CD4-positive, alpha-beta T cell treated with Interleukin-2 at 100 ng/mL for 4 hours (primary cell): ENCODE data around the gene BMP8B.
"Not testable (repeated sequence)": the region's sequence is repeated elsewhere in the genome, so short reads cannot be mapped to it uniquely, and the experiment has no call there.

Source experiments
- DNase-seq: peaks from one replicate; pipeline ENCODE4 v3.0.0-alpha.2; 2020; ENCODE audit warnings: low spot score

Gene BMP8B

GRCh38 chr1:39777896-39778295 lies 10.8 kb downstream of the BMP8B start:
- not testable (repeated sequence) for DNase-seq

DNA sequence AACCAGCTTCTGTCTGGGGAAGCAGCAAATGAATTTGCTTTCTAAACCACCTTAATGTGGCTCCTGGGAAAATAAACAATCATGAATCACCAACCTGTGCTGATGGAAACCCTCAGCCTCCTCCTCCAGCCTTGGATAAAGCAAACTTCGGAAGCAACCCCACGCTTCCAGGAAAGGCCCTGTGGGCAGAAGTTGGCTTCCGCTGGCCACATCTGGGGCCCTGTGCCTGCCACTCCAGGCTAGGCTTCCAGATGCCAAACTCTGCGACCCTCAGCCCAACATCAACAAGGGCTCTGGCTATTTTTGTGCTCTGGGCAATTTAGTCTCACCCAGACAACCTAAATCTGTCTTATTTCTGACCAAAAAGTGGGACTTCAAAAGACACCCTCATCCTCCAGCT lies 11.4 kb downstream of the BMP8B start:
- DNase-seq = no peak

DNA sequence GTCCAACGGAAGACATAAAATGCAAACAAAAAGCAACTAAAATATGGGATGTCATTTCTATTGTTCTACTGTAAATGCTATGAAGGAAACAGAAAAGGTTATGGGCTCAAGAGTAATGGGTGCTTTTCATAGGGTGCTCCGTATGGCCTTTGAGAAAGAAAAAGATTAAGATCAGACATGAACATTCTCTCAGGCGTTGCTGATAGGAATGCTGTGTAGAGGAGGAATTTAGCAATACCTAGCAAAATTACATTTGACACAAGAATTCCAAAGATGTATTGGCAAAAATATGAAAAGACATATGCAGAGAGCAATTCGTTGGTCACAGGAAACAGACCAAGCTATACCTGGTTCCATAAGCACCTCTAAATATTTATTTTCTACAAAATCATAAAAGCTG lies 11.8 kb downstream of the BMP8B start:
- DNase-seq = no peak

- DNase-seq = no peak
These were observed 12.3 kb downstream of the BMP8B start for GRCh38 chr1:39776400-39776713.

GRCh38 chr1:39775676-39776399 lies 12.8 kb downstream of the BMP8B start:
- DNase-seq = not testable (repeated sequence)

- not testable (repeated sequence) for DNase-seq
These were observed 13.5 kb downstream of the BMP8B start for GRCh38 chr1:39775141-39775540.

DNA sequence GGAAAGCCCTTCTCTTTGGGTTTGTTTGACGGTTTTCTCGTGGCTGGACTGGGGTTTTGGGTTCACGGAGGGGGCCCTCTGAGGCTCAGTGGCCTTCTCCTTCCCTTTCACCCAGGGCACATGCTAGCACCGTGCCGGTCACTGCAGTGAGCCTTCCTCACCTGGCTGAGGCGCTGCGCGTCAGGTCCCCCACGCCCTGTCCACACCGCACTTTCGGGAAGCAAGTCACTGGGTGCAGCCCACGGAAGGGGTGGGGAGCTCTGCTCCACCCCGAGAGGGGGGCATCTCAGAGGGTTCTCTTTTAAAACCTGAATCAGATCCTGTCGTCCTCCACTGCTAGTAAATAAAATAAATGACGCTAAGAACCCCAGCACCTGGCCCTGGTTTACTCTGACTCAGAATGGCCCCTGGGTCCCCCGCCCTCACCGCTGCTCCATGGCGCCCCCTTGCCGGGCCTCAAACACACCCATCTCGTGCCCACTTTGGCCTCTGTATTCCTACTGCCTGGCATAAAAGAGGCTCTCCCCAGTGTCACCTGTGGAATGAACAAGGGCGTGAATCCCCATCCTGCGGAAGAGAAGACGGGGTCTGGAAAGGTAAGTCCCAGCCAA lies 15.2 kb downstream of the BMP8B start:
- DNase-seq = not testable (repeated sequence)

DNA sequence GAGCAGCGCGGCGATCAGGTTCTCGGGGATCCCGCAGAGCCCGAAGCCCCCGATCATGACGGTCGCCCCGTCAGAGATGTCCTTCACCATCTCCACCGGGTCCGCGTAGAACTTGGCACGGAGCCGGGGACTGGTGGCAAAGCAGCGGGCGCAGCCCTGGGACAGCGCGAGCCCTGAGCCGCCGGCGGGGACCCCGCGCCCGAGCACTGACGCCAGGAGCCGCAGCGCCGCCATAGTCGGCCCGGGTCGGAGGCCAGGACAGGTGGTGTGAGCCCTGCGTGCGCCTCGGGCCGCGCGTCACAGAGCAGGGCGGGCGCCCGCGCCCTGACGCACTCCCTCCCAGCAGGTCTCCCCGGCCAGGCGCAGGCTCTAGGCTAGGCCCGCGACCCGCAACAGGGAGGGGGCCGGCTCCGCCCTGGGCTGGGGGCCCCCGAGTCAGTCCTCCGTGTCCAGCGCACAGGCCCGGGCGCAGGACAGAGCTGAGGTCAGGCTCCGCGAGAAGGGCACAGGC lies 17.6 kb downstream of the BMP8B start, which contains the start of gene OXCT2:
Gene OXCT2 (minus strand): TSS at position 327 of the 511 bp plus-strand sequence. CDS start 93 bp downstream, at position 234.
- not testable (repeated sequence) for DNase-seq

DNA sequence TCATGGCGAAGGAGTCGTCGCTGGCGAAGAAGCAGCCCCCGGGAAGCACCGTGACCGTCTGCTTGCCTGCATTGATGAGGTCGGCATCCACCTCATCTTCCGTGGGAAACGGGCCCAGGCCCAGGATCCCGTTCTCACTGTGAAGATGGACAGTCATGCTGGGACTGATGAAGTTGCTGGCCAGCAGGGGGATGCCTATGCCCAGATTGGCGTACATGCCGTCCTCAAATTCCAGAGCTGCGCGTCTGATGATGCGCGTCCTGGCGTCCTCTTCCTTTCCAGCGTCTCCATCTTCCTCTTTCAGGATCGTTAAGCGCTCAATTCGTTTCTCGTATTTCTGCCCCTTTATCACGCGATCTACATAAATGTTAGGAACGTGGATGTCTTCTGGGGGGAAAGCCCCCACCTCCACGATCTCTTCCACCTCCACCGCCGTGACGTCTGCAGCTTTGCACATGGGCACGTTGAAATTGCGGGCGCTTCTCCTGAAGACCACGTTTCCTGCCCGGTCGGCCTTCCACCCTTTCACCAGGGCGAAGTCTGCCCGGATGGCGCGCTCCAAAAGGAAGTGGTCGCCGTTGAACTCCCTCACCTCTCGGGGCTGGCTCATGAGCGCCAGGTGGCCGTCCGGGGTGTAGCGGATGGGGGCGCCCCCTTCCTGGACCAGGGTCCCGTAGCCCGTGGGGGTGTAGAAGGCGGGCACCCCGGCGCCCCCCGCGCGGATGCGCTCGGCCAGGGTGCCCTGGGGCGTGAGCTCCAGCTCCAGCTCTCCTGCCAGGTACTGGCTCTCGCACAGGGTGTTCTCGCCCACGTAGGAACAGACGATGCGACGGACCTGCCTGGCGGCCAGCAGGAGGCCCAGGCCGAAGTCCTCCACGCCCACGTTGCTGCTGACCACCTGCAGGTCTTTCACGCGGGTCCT lies 18.3 kb downstream of the BMP8B start:
- not testable (repeated sequence) for DNase-seq

GRCh38 chr1:39769502-39769901 lies 19.2 kb downstream of the BMP8B start:
- not testable (repeated sequence) for DNase-seq

DNA sequence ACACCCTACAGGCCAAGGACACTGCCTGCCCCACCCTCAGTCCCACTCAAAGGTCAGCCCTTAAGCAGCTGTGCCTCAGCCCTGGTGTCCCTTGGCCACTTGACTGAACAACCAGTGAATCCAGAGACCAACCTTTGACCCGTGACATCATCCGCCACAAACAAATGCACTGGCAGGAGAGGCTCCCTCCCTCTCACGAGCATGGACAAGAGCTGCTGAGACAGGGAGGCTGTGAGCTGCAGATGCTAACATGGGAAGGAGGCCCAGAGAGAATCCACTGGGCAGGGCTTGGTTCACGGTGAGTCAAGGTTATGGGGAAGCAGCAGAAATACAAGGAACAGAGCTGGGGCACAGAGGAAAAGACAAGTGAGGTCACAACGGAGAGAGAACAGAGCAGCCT lies 22.2 kb downstream of the BMP8B start:
- DNase-seq = not testable (repeated sequence)

DNA sequence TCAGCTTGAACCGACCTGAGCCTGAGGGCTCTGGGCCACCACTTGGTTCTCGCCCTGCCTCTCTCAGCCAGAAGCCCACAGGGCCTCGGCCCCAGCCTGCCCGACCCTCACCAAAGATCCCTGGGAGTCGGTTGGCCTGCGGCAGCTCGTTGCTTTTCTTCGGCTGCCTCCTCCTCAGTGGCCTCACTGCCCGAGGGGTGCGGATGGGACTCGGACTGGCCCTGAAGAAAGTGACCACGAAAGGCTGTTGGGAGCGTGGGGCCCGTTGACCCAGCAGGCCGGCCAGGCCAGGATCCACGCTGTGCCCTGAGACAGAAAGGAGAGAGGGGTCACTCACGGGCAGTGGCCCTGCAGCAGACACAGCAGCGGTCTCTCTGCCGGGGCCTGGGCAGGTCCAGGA lies 24.2 kb downstream of the BMP8B start:
- not testable (repeated sequence) for DNase-seq

DNA sequence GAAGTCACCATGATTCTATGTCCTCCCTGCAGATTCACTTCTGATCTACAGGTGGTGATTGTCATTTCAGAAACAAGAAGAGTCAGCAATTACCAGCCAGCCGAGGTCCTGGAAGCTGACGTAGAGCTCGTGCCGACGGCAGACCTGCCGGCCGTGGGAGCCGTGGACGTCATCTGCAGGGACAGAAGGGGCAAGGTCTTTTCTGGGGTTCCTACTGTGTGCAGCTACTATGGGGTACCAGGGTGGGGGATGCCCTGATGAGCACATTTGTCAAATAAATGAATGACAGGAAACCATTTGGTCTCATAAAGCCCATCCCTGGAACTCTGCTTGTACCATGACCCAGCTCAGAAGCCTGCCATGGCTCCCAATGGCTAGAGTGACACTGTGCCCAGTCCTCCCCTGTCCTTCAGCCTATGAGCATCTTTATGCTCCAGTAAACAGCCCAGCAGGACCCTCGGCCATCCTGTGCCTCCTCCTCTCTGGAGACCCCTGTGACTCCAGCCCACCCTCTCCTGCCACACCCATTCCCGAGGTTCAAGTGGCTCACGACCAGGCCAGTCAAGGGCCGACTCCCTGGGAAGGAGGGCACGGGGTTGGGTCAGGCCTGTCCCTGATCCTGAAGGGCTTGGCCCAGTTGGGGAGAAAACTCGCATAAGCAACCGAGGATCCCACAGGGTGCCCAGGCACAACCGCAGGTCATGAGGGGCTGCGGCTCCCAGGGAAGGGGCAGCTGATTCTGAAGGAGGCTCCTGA lies 24.9 kb downstream of the BMP8B start:
- not testable (repeated sequence) for DNase-seq

DNA sequence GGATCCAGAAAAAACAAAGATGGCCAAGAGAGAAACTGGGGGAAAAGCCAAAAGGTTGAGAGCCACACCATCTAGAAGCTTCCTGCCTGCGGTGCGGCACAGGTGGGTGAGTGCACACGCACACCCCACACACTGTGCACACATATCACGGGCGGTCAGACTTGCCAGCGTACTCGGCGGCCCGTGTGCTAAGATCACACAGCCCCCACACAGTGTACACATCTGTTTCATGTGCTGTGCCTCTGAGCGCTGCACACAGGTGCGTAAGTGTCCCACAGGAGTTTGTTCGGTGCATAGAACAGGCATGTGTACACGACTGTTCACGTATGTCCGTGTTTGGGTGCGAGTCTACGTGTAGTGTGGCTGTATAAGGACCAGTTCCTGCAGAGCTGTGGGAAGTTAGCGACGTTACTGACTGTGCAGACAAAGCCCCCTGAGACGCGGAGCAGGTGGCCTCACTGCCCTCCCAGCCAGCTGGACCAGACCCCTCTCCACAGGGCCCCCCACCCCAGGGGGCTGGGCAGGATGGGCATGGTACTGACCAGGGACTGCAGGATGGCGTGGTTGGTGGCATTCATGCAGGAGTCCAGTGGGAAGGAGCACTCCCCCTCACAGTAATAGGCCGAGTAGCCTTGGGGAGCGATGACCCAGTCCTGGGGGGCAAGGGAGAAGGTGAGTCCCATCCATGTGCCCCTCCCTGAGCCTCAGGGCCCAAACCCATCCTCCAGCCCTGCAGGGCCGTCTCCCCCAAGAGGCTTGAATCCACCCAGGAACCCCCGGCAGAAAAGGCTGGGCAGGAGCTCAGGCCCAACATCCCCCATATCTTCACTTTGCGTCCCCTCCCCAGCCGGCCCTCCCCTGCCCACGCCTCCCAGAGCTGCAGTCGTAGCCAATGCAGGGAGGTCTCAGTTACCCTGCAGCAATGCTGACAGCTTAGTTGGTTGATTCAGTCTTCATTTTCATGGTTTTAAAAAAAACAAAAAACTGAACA lies 25.8 kb downstream of the BMP8B start:
- no peak for DNase-seq

DNA sequence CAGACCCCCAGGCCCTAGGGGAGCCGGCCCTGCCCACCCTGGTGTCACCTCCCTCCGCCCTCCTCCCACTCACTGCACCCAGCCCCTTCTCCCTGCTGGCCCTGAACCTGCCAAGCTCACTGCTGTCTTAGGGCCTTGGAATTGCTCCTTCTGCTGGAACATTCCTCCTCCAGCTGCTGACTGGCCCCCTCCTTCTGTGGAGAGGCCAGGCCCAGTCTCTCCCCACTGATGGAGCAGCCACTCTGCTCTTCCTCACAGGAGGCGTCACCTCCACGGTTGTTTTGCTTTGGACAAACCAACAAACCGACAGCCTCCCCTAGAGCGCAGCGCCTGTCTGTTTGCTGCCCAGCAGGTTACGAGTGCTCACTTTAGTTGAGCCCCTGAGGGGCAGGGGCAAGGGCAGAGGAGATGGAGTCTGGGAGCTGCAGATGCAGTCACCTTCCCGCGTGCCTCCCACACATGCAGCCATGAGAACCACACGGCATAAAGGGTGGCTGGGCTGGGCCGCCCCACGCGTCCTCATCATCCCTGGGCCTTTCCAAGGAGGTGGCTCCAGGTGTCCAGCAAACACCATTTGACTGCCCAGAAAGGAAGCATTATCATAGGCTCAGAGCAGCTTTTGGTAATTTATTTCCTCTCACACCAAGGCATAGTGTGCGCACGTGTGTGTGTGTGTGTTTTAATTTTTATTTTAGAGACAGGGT lies 27.0 kb downstream of the BMP8B start:
- DNase-seq = no peak

DNA sequence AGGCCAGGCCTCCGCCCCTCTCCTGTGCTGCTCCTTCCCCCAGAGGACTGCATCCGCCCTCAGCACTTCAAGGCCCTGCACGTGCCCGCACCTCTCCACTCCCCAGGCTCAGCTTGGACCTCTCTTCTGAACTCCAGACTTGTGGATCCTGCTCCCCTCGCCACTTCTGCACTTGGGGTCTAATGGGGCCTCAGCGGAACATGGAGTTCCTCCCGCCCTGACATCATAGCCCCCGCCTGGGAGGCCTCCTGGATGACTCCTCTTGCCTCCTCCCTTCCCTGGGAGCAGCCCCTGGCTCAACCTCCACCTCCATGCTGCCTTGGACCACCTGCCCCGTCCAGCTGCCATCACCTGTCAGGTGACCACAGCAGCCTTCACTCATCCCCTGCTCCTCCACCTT lies 27.6 kb downstream of the BMP8B start:
- no peak for DNase-seq

- DNase-seq = no peak
These were observed 28.3 kb downstream of the BMP8B start for GRCh38 chr1:39760074-39761008.

GRCh38 chr1:39759436-39759726 lies 29.3 kb downstream of the BMP8B start:
- no peak for DNase-seq
